ENCODE data around the gene STOX2.

- TF ChIP-seq GLIS3 (CRISPR knock-in tag; IDR thresholded peaks at IDR 0.05) (no peak), CREB5 (CRISPR knock-in tag; IDR thresholded peaks at IDR 0.05; ENCODE audit: low read depth) (no peak), ZFP3 (CRISPR knock-in tag; IDR thresholded peaks at IDR 0.05) (no peak), ZNF70 (CRISPR knock-in tag; IDR thresholded peaks at IDR 0.05) (no peak)
Observed at GRCh38 chr4:184030036-184030435, 124.9 kb downstream of the STOX2 start.

Data from SK-N-SH treated with all-trans-retinoic acid at 6 μM for 48 hours (cell line).